ENCODE results near the gene SDHAF2. TPM values are rescaled to one million over a fixed set of nuclear protein-coding genes. Genes with fewer than 3 reads are reported as not detected.

SDHAF2 gene
- total and polyA plus RNA-seq, 2 donors (not counting 1 experiment from before 2014, with no cell fraction given), result 61.8 to 65.3 TPM

- no peak overlapping the region for H3K4me2 ChIP-seq (ENCODE audit: extremely low read depth, insufficient read depth, low read length)
- TF ChIP-seq CTCF (conservative IDR thresholded peaks at IDR 0.05 in 1 of 2, IDR thresholded peaks at IDR 0.05 in 1 of 2; ENCODE audit: low read depth in 1 of 2, low read length in 2 of 2) (peak; percentile 42 to 71), EZH2 (IDR thresholded peaks at IDR 0.05; ENCODE audit: low read length, missing control alignments) (no peak)
- no peaks in the 10 kb centered on the region for H4K20me1 ChIP-seq (ENCODE audit: control insufficient read depth, extremely low read depth, insufficient read depth, low read length)
- no peak overlapping the region for H2AFZ ChIP-seq (ENCODE audit: low read length)
- H3K9me3 ChIP-seq (ENCODE audit: control insufficient read depth, insufficient read depth, low read depth, low read length), result no peaks in the 10 kb centered on the region
- H3K4me3 ChIP-seq (replicated peaks in 1 of 4; ENCODE audit: control extremely low read depth in 1 of 4, insufficient read depth in 1 of 4, low read depth in 3 of 4, low read length in 4 of 4), result no peak overlapping the region
- H3K27me3 ChIP-seq (ENCODE audit: control insufficient read depth, insufficient read depth, low read length), result peaks cover 7% of the 10 kb centered on the region
- H3K9ac ChIP-seq (ENCODE audit: insufficient read depth, low read length), result no peak overlapping the region
- no peak overlapping the region for H3K27ac ChIP-seq (ENCODE audit: insufficient read depth, low read length)
- H3K36me3 ChIP-seq (ENCODE audit: control insufficient read depth, insufficient read depth, low read length), result no peaks in the 10 kb centered on the region
- DNase-seq (ENCODE audit: low read depth in 2 of 2), result no peak
- H3K79me2 ChIP-seq (ENCODE audit: control insufficient read depth, insufficient read depth, low read length), result no peaks in the 10 kb centered on the region
- H3K4me1 ChIP-seq (ENCODE audit: control insufficient read depth, extremely low read depth, insufficient read depth, low read length), result no peaks in the 10 kb centered on the region
Measured at GRCh38 chr11:61482513-61482912, 52.6 kb downstream of the SDHAF2 start.

GRCh38 chr11:61484541-61484940 is 54.6 kb downstream of the SDHAF2 start:
- H3K4me2 ChIP-seq (ENCODE audit: extremely low read depth, insufficient read depth, low read length), result no peak overlapping the region
- H3K9me3 ChIP-seq (ENCODE audit: control insufficient read depth, insufficient read depth, low read depth, low read length), result no peaks in the 10 kb centered on the region
- no peaks in the 10 kb centered on the region for H4K20me1 ChIP-seq (ENCODE audit: control insufficient read depth, extremely low read depth, insufficient read depth, low read length)
- peaks cover 7% of the 10 kb centered on the region for H3K4me1 ChIP-seq (ENCODE audit: control insufficient read depth, extremely low read depth, insufficient read depth, low read length)
- no peak overlapping the region for H3K27ac ChIP-seq (ENCODE audit: insufficient read depth, low read length)
- H3K4me3 ChIP-seq (replicated peaks in 1 of 4; ENCODE audit: control extremely low read depth in 1 of 4, insufficient read depth in 1 of 4, low read depth in 3 of 4, low read length in 4 of 4), result no peak overlapping the region
- H2AFZ ChIP-seq (ENCODE audit: low read length), result no peak overlapping the region
- H3K79me2 ChIP-seq (ENCODE audit: control insufficient read depth, insufficient read depth, low read length), result no peaks in the 10 kb centered on the region
- no peak overlapping the region for H3K9ac ChIP-seq (ENCODE audit: insufficient read depth, low read length)
- DNase-seq (ENCODE audit: low read depth in 2 of 2), result no peak
- peaks cover 7% of the 10 kb centered on the region for H3K27me3 ChIP-seq (ENCODE audit: control insufficient read depth, insufficient read depth, low read length)
- H3K36me3 ChIP-seq (ENCODE audit: control insufficient read depth, insufficient read depth, low read length), result no peaks in the 10 kb centered on the region
- TF ChIP-seq CTCF (conservative IDR thresholded peaks at IDR 0.05 in 1 of 2, IDR thresholded peaks at IDR 0.05 in 1 of 2; ENCODE audit: low read depth in 1 of 2, low read length in 2 of 2) (no peak), EZH2 (IDR thresholded peaks at IDR 0.05; ENCODE audit: low read length, missing control alignments) (no peak)

- no peak overlapping the region for H3K9ac ChIP-seq (ENCODE audit: insufficient read depth, low read length)
- no peak overlapping the region for H3K4me2 ChIP-seq (ENCODE audit: extremely low read depth, insufficient read depth, low read length)
- H3K4me3 ChIP-seq (replicated peaks in 1 of 4; ENCODE audit: control extremely low read depth in 1 of 4, insufficient read depth in 1 of 4, low read depth in 3 of 4, low read length in 4 of 4), result no peak overlapping the region
- H3K27ac ChIP-seq (ENCODE audit: insufficient read depth, low read length), result no peak overlapping the region
- no peaks in the 10 kb centered on the region for H4K20me1 ChIP-seq (ENCODE audit: control insufficient read depth, extremely low read depth, insufficient read depth, low read length)
- H3K4me1 ChIP-seq (ENCODE audit: control insufficient read depth, extremely low read depth, insufficient read depth, low read length), result peaks cover 12% of the 10 kb centered on the region
- H3K36me3 ChIP-seq (ENCODE audit: control insufficient read depth, insufficient read depth, low read length), result no peaks in the 10 kb centered on the region
- DNase-seq (ENCODE audit: low read depth in 2 of 2), result no peak
- no peak overlapping the region for H2AFZ ChIP-seq (ENCODE audit: low read length)
- H3K79me2 ChIP-seq (ENCODE audit: control insufficient read depth, insufficient read depth, low read length), result no peaks in the 10 kb centered on the region
- no peaks in the 10 kb centered on the region for H3K9me3 ChIP-seq (ENCODE audit: control insufficient read depth, insufficient read depth, low read depth, low read length)
- TF ChIP-seq CTCF (conservative IDR thresholded peaks at IDR 0.05 in 1 of 2, IDR thresholded peaks at IDR 0.05 in 1 of 2; ENCODE audit: low read depth in 1 of 2, low read length in 2 of 2) (no peak), EZH2 (IDR thresholded peaks at IDR 0.05; ENCODE audit: low read length, missing control alignments) (no peak)
- H3K27me3 ChIP-seq (ENCODE audit: control insufficient read depth, insufficient read depth, low read length), result peaks cover 7% of the 10 kb centered on the region
Measured at GRCh38 chr11:61485080-61485479, 55.2 kb downstream of the SDHAF2 start.
